GM12878 (cell line): Measurements from ENCODE around the gene DCAF5. TPM values are rescaled to one million over a fixed set of nuclear protein-coding genes. Genes with fewer than 3 reads are reported as not detected.

ENCODE experiments used
- ATAC-seq: fragments of 200-7000 bp; cut with Tn5 transposase; 3 replicates; pipeline ENCODE4 v1.9.1; 2020; ENCODE audit warnings: mild to moderate bottlenecking, moderate library complexity
- BruUV-seq: library from RNA; stranded (reverse); fragments of 400-500 nt; replicated peaks from 2 replicates; lab custom pipeline; 2021; lab: Mats Ljungman, UMichigan
- CTCF ChIA-PET: fragments of 300-600 bp; sonication (Branson Sonifier 250); formaldehyde crosslinking; extraction: SDS; loops from one replicate; lab custom pipeline; 2021; ENCODE audit warnings: inconsistent platforms; lab: Yijun Ruan, JAX
- POLR2A ChIA-PET: fragments of 350-600 bp; formaldehyde crosslinking; extraction: SDS; loops from one replicate; lab custom pipeline; 2021; ENCODE audit warnings: inconsistent platforms; lab: Charles Lee
- RAD21 ChIA-PET: fragments of 300-600 bp; sonication (Branson Sonifier 250); formaldehyde crosslinking; loops from one replicate; lab custom pipeline; 2023; ENCODE audit warnings: antibody characterized with exemption; ENCODE audit not compliant: unreplicated experiment; lab: Charles Lee
- SMC1A ChIA-PET: fragments of 300-600 bp; sonication (Branson Sonifier 250); formaldehyde crosslinking; loops from one replicate; lab custom pipeline; 2023; ENCODE audit not compliant: unreplicated experiment, uncharacterized antibody; lab: Charles Lee
- DNase-seq: peaks from one replicate; pipeline ENCODE4 v3.0.0-alpha.2; 2011; ENCODE audit warnings: low read depth, low spot score
- FAIRE-seq: peaks from 3 replicates; lab custom pipeline; 2011; peaks lifted over from hg19 to GRCh38; lab: Jason Lieb, UNC
- H2AFZ ChIP-seq: 2 replicates; pipeline ENCODE4 v1.6.0; 2011; ENCODE audit warnings: low read depth, low read length, control low read depth; ENCODE audit not compliant: control insufficient read depth
- H3K27ac ChIP-seq: 2 replicates; pipeline ENCODE4 v1.5.1; 2011; ENCODE audit warnings: control low read depth; ENCODE audit not compliant: control insufficient read depth, insufficient read depth
- H3K27me3 ChIP-seq, 2 experiments: replicated peaks in 1 of 2; 2 replicates each; pipeline versions ENCODE4 v1.6.0 to v1.6.1; 2011; ENCODE audit warnings: low read length in 1 of 2; ENCODE audit not compliant: control insufficient read depth in 2 of 2, insufficient read depth in 2 of 2
- H3K36me3 ChIP-seq, 2 experiments: 2 replicates each; pipeline ENCODE4 v1.5.1; 2011; ENCODE audit warnings: low read length in 1 of 2; ENCODE audit not compliant: control insufficient read depth in 2 of 2, insufficient read depth in 2 of 2
- H3K4me1 ChIP-seq: 2 replicates; pipeline ENCODE4 v1.6.1; 2011; ENCODE audit warnings: mild to moderate bottlenecking, low read length, moderate library complexity, mixed read lengths; ENCODE audit not compliant: control insufficient read depth, insufficient read depth
- H3K4me2 ChIP-seq: 2 replicates; pipeline ENCODE4 v1.6.0; 2011; ENCODE audit warnings: control low read depth; ENCODE audit not compliant: control insufficient read depth, insufficient read depth
- H3K4me3 ChIP-seq: fragments of 200-600 bp; sonication (generic); 2 replicates; pipeline ENCODE4 v1.5.1; 2016
- H3K79me2 ChIP-seq: 2 replicates; pipeline ENCODE4 v1.6.0; 2011; ENCODE audit warnings: low read length; ENCODE audit not compliant: control insufficient read depth, insufficient read depth
- H3K9ac ChIP-seq: 2 replicates; pipeline ENCODE4 v1.8.0; 2011; ENCODE audit warnings: low read length, control low read depth, mixed read lengths; ENCODE audit not compliant: control insufficient read depth, insufficient read depth
- H3K9me3 ChIP-seq: replicated peaks from 3 replicates; pipeline ENCODE4 v1.5.1; 2011; ENCODE audit warnings: mild to moderate bottlenecking, low read length; ENCODE audit not compliant: control insufficient read depth, insufficient read depth
- H4K20me1 ChIP-seq: 2 replicates; pipeline ENCODE4 v1.6.0; 2011; ENCODE audit not compliant: control insufficient read depth, insufficient read depth
- E4F1 ChIP-seq: fragments of 450-650 bp; IDR thresholded peaks from 2 replicates; pipeline ENCODE4 v1.6.1; 2018; ENCODE audit warnings: borderline replicate concordance, mild to moderate bottlenecking; ENCODE audit not compliant: partially characterized antibody
- PBX3 ChIP-seq: IDR thresholded peaks from 2 replicates; pipeline ENCODE4 v1.6.1; 2011; ENCODE audit warnings: mild to moderate bottlenecking, low read depth, low read length, moderate library complexity; ENCODE audit not compliant: insufficient replicate concordance
- SKIL ChIP-seq: fragments of 450-650 bp; IDR thresholded peaks from 2 replicates; pipeline ENCODE4 v1.6.1; 2017; ENCODE audit warnings: mild to moderate bottlenecking, low read depth, inconsistent platforms; ENCODE audit not compliant: poor library complexity, severe bottlenecking
- YBX1 ChIP-seq: fragments of 450-650 bp; IDR thresholded peaks from 2 replicates; pipeline ENCODE4 v1.6.1; 2016; ENCODE audit warnings: antibody characterized with exemption
- ZBED1 ChIP-seq: IDR thresholded peaks from 2 replicates; pipeline ENCODE4 v1.6.1; 2016; ENCODE audit warnings: borderline replicate concordance
- ZBTB11 ChIP-seq: fragments of 450-650 bp; formaldehyde crosslinking; IDR thresholded peaks from 2 replicates; pipeline ENCODE4 v1.5.0; 2022; ENCODE audit warnings: mild to moderate bottlenecking, missing genetic modification characterization
- ZBTB4 ChIP-seq: fragments of 450-650 bp; formaldehyde crosslinking; IDR thresholded peaks from 2 replicates; pipeline ENCODE4 v1.4.0; 2022; ENCODE audit warnings: mild to moderate bottlenecking, moderate library complexity
- WGBS: methylation state at CpG from one replicate; pipeline ENCODE4 v1.1.6; 2016; ENCODE audit warnings: low lambda C conversion rate; ENCODE audit not compliant: insufficient replicate concordance, insufficient coverage; ENCODE audit errors: missing lambda C conversion rate; 5-methylcytosine and 5-hydroxymethylcytosine counted together
- in situ Hi-C: fragments of 300-500 bp; cut with MboI; formaldehyde crosslinking; loops from 9 replicates; pipeline ENCODE4 v1.14.3; 2018; ENCODE audit warnings: mixed read lengths
- intact Hi-C: fragments of 100-400 bp; cut with micrococcal nuclease; formaldehyde crosslinking; loops from one replicate; pipeline ENCODE4 v1.14.2; 2022; ENCODE audit not compliant: unreplicated experiment
- polyA plus RNA-seq, 11 experiments: library from polyadenylated mRNA; depleted of rRNA in 4 of 11; unstranded in 6 of 11; stranded (reverse) in 5 of 11; fragments of >200 nt; fragmentation: Nextera tagmentation in 4 of 11; fragmentation: Illumina TruSeq in 1 of 11; extraction: Ambion mirVana in 4 of 11; extraction: Trizol in 1 of 11; gene quantifications; 1 replicate in 1 of 11; 2 replicates in 10 of 11; pipeline versions ENCODE4 v1.2.1 to v1.2.3, GENCODE V29; 2011 to 2016; ENCODE audit warnings: inconsistent platforms in 2 of 11, missing spikeins in 2 of 11, low read depth in 1 of 11
- total RNA-seq, 4 experiments: library from RNA; depleted of rRNA in 3 of 4; stranded (reverse); fragments of >200 nt in 3 of 4; fragmentation: Illumina TruSeq in 1 of 4; extraction: Trizol in 1 of 4; gene quantifications; 2 replicates each; pipeline versions ENCODE4 v1.2.1 to v1.2.3, GENCODE V29; 2013 to 2021

The DCAF5 gene
- total and polyA plus RNA-seq, 10 of the 15 experiments (the other 5 are each of a cell fraction or from before 2014, with no cell fraction given), result 6.8 to 38.1 (median 19.1) TPM

DNA sequence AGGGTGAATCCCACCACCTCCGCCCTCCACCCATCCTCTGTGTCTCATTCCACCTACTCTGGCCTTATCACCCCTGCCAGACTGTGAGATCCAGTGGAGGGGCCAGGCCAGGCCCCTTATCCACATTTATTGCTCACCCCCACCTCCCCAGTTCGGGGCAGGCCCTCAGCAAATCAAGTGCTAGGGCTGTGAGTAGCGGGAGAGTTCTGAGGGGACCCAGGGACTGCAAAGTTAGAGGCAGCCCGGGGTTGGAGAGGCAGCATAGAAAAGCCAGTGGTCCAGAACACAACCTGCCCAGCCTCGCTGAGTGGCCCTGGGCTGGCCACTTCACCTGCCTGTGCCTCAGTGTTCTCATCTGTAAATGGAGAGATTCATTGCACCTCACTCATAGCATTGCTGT is 146.6 kb downstream of the DCAF5 start (continued):
- no peak for TF ChIP-seq ZBTB4 (CRISPR knock-in tag)
- no peak for TF ChIP-seq PBX3
- no peak for TF ChIP-seq YBX1
- TF ChIP-seq ZBED1, result no peak

GRCh38 chr14:69005432-69006148 is 147.3 kb downstream of the DCAF5 start:
- Histone ChIP-seq H3K36me3 (no peaks in the 10 kb centered on the region), H3K9me3 (no peaks in the 10 kb centered on the region), H4K20me1 (no peaks in the 10 kb centered on the region), H3K27me3 (no peaks in the 10 kb centered on the region; a peak in 1 of 4 replicates), H3K4me3 (no peak overlapping the region), H3K9ac (no peak overlapping the region), H3K4me1 (no peaks in the 10 kb centered on the region), H3K27ac (no peak overlapping the region), H3K4me2 (no peak overlapping the region), H3K79me2 (no peaks in the 10 kb centered on the region), H2AFZ (no peak overlapping the region)
- FAIRE-seq, result no peak
- no TSS peak for BruUV-seq
- ChIA-PET POLR2A (no interaction called here), CTCF (interaction anchor here (0.6 kb wide), 1 partner anchor 29 kb away, joined by 3 read pairs; no protein-coding TSS in a partner anchor), SMC1A (no interaction called here), RAD21 (interaction anchor here (0.6 kb wide), 1 partner anchor 28 kb away, joined by 3 read pairs; no protein-coding TSS in a partner anchor)
- intact Hi-C loops, result no loop called here
- in situ Hi-C loops, result no loop called here
- no peak; the same call in 2 of the 3 replicates for ATAC-seq
- no peak for DNase-seq
- 35% methylated on average over 11 of the region's 11 CpGs for WGBS
- TF ChIP-seq E4F1, result no peak
- TF ChIP-seq SKIL, result no peak
- no peak for TF ChIP-seq ZBTB11 (CRISPR knock-in tag)
